Mesenchymal stem cell (in vitro differentiated cells and primary cell): ENCODE data around the gene KCNK17.

Experiments
- DNase-seq: peaks from one replicate; pipeline ENCODE4 v3.0.0-alpha.2; 2013
- H2AFZ ChIP-seq: one replicate; pipeline ENCODE4 v1.6.1; 2013; ENCODE audit warnings: low read depth, mild to moderate bottlenecking, control low read depth, inconsistent platforms, low read length, moderate library complexity
- H2AK5ac ChIP-seq: 2 replicates; pipeline ENCODE4 v1.6.1; 2013; ENCODE audit warnings: low read length, moderate library complexity, mild to moderate bottlenecking, inconsistent platforms; ENCODE audit not compliant: severe bottlenecking
- H2BK120ac ChIP-seq: one replicate; pipeline ENCODE4 v1.6.1; 2013; ENCODE audit warnings: low read depth, mild to moderate bottlenecking, inconsistent platforms, low read length, moderate library complexity
- H2BK12ac ChIP-seq, 2 experiments: one replicate each; pipeline ENCODE4 v1.6.1; 2013; ENCODE audit warnings: inconsistent platforms in 2 of 2, low read length in 2 of 2, mild to moderate bottlenecking in 2 of 2, moderate library complexity in 2 of 2, control low read depth in 1 of 2
- H2BK15ac ChIP-seq: one replicate; pipeline ENCODE4 v1.6.1; 2013; ENCODE audit warnings: mild to moderate bottlenecking, low read depth, inconsistent platforms; ENCODE audit not compliant: poor library complexity, severe bottlenecking
- H2BK5ac ChIP-seq: 2 replicates; pipeline ENCODE4 v1.6.1; 2013; ENCODE audit warnings: low read depth, mild to moderate bottlenecking, low read length, control low read depth, inconsistent platforms; ENCODE audit not compliant: poor library complexity, severe bottlenecking
- H3K14ac ChIP-seq, 2 experiments: one replicate each; pipeline ENCODE4 v1.6.1; 2013; ENCODE audit warnings: inconsistent platforms in 2 of 2, low read length in 2 of 2, control low read depth in 1 of 2, mild to moderate bottlenecking in 1 of 2, moderate library complexity in 1 of 2
- H3K18ac ChIP-seq, 2 experiments: one replicate each; pipeline ENCODE4 v1.6.1; 2013; ENCODE audit warnings: inconsistent platforms in 2 of 2, low read length in 2 of 2, control low read depth in 1 of 2, low read depth in 1 of 2, mild to moderate bottlenecking in 1 of 2
- H3K23ac ChIP-seq, 2 experiments: one replicate each; pipeline ENCODE4 v1.6.1; 2013; ENCODE audit warnings: inconsistent platforms in 2 of 2, low read length in 2 of 2, mild to moderate bottlenecking in 2 of 2, moderate library complexity in 2 of 2, control low read depth in 1 of 2
- H3K27ac ChIP-seq: 2 replicates; pipeline ENCODE4 v1.5.1; 2013; ENCODE audit warnings: mild to moderate bottlenecking, moderate library complexity, low read length, control low read depth, inconsistent platforms; ENCODE audit not compliant: poor library complexity, severe bottlenecking
- H3K27me3 ChIP-seq, 2 experiments: 2 replicates each; pipeline versions ENCODE4 v1.6.1 to v1.7.0; 2013; ENCODE audit warnings: low read length in 2 of 2, mild to moderate bottlenecking in 2 of 2, moderate library complexity in 2 of 2, control low read depth in 1 of 2, inconsistent platforms in 1 of 2; ENCODE audit not compliant: control insufficient read depth in 1 of 2, insufficient read depth in 1 of 2
- H3K36me3 ChIP-seq, 2 experiments: 2 replicates each; pipeline versions ENCODE4 v1.6.1 to v1.7.0; 2013; ENCODE audit warnings: low read length in 2 of 2, control low read depth in 1 of 2, inconsistent platforms in 1 of 2, low read depth in 1 of 2, mild to moderate bottlenecking in 1 of 2; ENCODE audit not compliant: insufficient read depth in 2 of 2, control insufficient read depth in 1 of 2
- H3K4ac ChIP-seq, 2 experiments: one replicate each; pipeline ENCODE4 v1.6.1; 2013; ENCODE audit warnings: inconsistent platforms in 2 of 2, low read length in 2 of 2, mild to moderate bottlenecking in 2 of 2, moderate library complexity in 2 of 2, control low read depth in 1 of 2, low read depth in 1 of 2
- H3K4me1 ChIP-seq: 2 replicates; pipeline ENCODE4 v1.6.1; 2013; ENCODE audit warnings: low read depth, low read length, control low read depth; ENCODE audit not compliant: control insufficient read depth, insufficient read depth
- H3K4me2 ChIP-seq: 2 replicates; pipeline ENCODE4 v1.6.1; 2013; ENCODE audit warnings: low read length, mild to moderate bottlenecking, inconsistent platforms; ENCODE audit not compliant: poor library complexity, severe bottlenecking
- H3K4me3 ChIP-seq, 2 experiments: 2 replicates each; pipeline versions ENCODE4 v1.5.1 to v1.7.0; 2013; ENCODE audit warnings: low read length in 2 of 2, mild to moderate bottlenecking in 2 of 2, control low read depth in 1 of 2, low read depth in 1 of 2; ENCODE audit not compliant: insufficient read depth in 1 of 2
- H3K79me1 ChIP-seq: replicated peaks from 2 replicates; pipeline ENCODE4 v1.6.1; 2013; ENCODE audit warnings: mild to moderate bottlenecking, control low read depth, low read length, inconsistent platforms; ENCODE audit not compliant: poor library complexity, severe bottlenecking
- H3K9ac ChIP-seq: 2 replicates; pipeline ENCODE4 v1.7.0; 2013; ENCODE audit warnings: mild to moderate bottlenecking, low read length, moderate library complexity
- H3K9me3 ChIP-seq: 2 replicates; pipeline ENCODE4 v1.7.0; 2013; ENCODE audit warnings: mild to moderate bottlenecking, low read length; ENCODE audit not compliant: control insufficient read depth
- H4K8ac ChIP-seq: one replicate; pipeline ENCODE4 v1.6.1; 2013; ENCODE audit warnings: inconsistent platforms, mild to moderate bottlenecking, low read length, moderate library complexity
- H4K91ac ChIP-seq: one replicate; pipeline ENCODE4 v1.6.1; 2013; ENCODE audit warnings: mild to moderate bottlenecking, low read length, inconsistent platforms
- WGBS: methylation state at CpG from one replicate; pipeline ENCODE4 v1.1.7; 2013; ENCODE audit warnings: mixed read lengths; 5-methylcytosine and 5-hydroxymethylcytosine counted together

Gene KCNK17

GRCh38 chr6:39256294-39256940 lies 57.8 kb downstream of the KCNK17 start:
- H2AFZ ChIP-seq = no peak overlapping the region
- H3K36me3 ChIP-seq = no peaks in the 10 kb centered on the region
- peaks cover 4 to 16% of the 10 kb centered on the region in 2 experiments for H3K27me3 ChIP-seq
- 56% methylated on average over 2 of the region's 2 CpGs for WGBS
- no peak overlapping the region for H2BK5ac ChIP-seq
- no peak overlapping the region for H3K4ac ChIP-seq
- H3K27ac ChIP-seq = no peak overlapping the region
- H3K4me1 ChIP-seq = no peaks in the 10 kb centered on the region
- no peak overlapping the region for H2BK15ac ChIP-seq
- H3K23ac ChIP-seq = no peak overlapping the region
- peaks cover 3% of the 10 kb centered on the region for H3K9me3 ChIP-seq
- H4K8ac ChIP-seq = no peak overlapping the region
- no peak overlapping the region for H3K18ac ChIP-seq
- no peak for DNase-seq
- H4K91ac ChIP-seq = no peak overlapping the region
- no peak overlapping the region for H3K9ac ChIP-seq
- no peak overlapping the region for H2BK120ac ChIP-seq
- H2BK12ac ChIP-seq = no peak overlapping the region
- H3K14ac ChIP-seq = no peak overlapping the region
- no peaks in the 10 kb centered on the region for H3K79me1 ChIP-seq
- no peak overlapping the region for H2AK5ac ChIP-seq
- no peak overlapping the region for H3K4me2 ChIP-seq
- H3K4me3 ChIP-seq = no peak overlapping the region

GRCh38 chr6:39254999-39255535 lies 59.2 kb downstream of the KCNK17 start:
- Histone ChIP-seq H3K14ac (no peak overlapping the region), H4K8ac (no peak overlapping the region), H3K79me1 (no peaks in the 10 kb centered on the region), H2AK5ac (no peak overlapping the region), H3K4me3 (no peak overlapping the region), H2AFZ (no peak overlapping the region), H3K18ac (no peak overlapping the region), H3K23ac (no peak overlapping the region), H3K4me2 (no peak overlapping the region), H2BK12ac (no peak overlapping the region), H3K27ac (no peak overlapping the region), H2BK5ac (no peak overlapping the region), H3K4ac (no peak overlapping the region), H3K36me3 (no peaks in the 10 kb centered on the region), H4K91ac (no peak overlapping the region), H2BK120ac (no peak overlapping the region), H3K9ac (no peak overlapping the region), H3K4me1 (peaks cover 2% of the 10 kb centered on the region), H3K9me3 (no peaks in the 10 kb centered on the region), H3K27me3 (peaks cover 7 to 14% of the 10 kb centered on the region in 2 experiments), H2BK15ac (no peak overlapping the region)
- no peak for DNase-seq
- 86% methylated on average over 4 of the region's 4 CpGs for WGBS

- Histone ChIP-seq H3K14ac (no peak overlapping the region), H4K8ac (no peak overlapping the region), H3K4me2 (no peak overlapping the region), H3K4me1 (peaks cover 2% of the 10 kb centered on the region), H2BK12ac (no peak overlapping the region), H3K18ac (no peak overlapping the region), H3K9ac (no peak overlapping the region), H3K23ac (no peak overlapping the region), H2AFZ (no peak overlapping the region), H3K4me3 (no peak overlapping the region), H3K9me3 (no peaks in the 10 kb centered on the region), H2BK120ac (no peak overlapping the region), H3K4ac (no peak overlapping the region), H2BK5ac (no peak overlapping the region), H4K91ac (no peak overlapping the region), H2AK5ac (no peak overlapping the region), H3K27ac (no peak overlapping the region), H2BK15ac (no peak overlapping the region), H3K27me3 (peaks cover 5 to 6% of the 10 kb centered on the region in 2 experiments), H3K79me1 (no peaks in the 10 kb centered on the region), H3K36me3 (no peaks in the 10 kb centered on the region)
- WGBS = 45% methylated on average over 6 of the region's 8 CpGs
- DNase-seq = no peak
These were observed 62.8 kb downstream of the KCNK17 start for GRCh38 chr6:39251406-39251805.

GRCh38 chr6:39250507-39250906 lies 63.7 kb downstream of the KCNK17 start:
- H3K4me1 ChIP-seq = peaks cover 2% of the 10 kb centered on the region
- peaks cover 5 to 6% of the 10 kb centered on the region in 2 experiments for H3K27me3 ChIP-seq
- H2BK15ac ChIP-seq = no peak overlapping the region
- H4K91ac ChIP-seq = no peak overlapping the region
- H3K36me3 ChIP-seq = no peaks in the 10 kb centered on the region
- H2BK5ac ChIP-seq = no peak overlapping the region
- no peak for DNase-seq
- no peak overlapping the region for H3K4ac ChIP-seq
- no peak overlapping the region for H2AK5ac ChIP-seq
- no peak overlapping the region for H3K9ac ChIP-seq
- no peak overlapping the region for H3K27ac ChIP-seq
- no peak overlapping the region for H4K8ac ChIP-seq
- no peak overlapping the region for H3K14ac ChIP-seq
- H3K23ac ChIP-seq = no peak overlapping the region
- H3K18ac ChIP-seq = no peak overlapping the region
- no peak overlapping the region for H2AFZ ChIP-seq
- no peak overlapping the region for H3K4me2 ChIP-seq
- H3K9me3 ChIP-seq = no peaks in the 10 kb centered on the region
- no peak overlapping the region for H3K4me3 ChIP-seq
- H2BK120ac ChIP-seq = no peak overlapping the region
- H3K79me1 ChIP-seq = no peaks in the 10 kb centered on the region
- H2BK12ac ChIP-seq = no peak overlapping the region
